GM18519 (cell line): ENCODE data around the gene PDPK1.
A peak's percentile ranks its signal among the peaks of the same experiment; 100 is the strongest.
"Not testable (repeated sequence)": the region's sequence is repeated elsewhere in the genome, so short reads cannot be mapped to it uniquely, and the experiment has no call there.

Experiments
- ATAC-seq: cut with Tn5 transposase; IDR thresholded peaks from one replicate; pipeline ENCODE4 v1.9.1; 2021; ENCODE audit warnings: mild to moderate bottlenecking, moderate library complexity; ENCODE audit not compliant: unreplicated experiment, low FRiP score

Gene PDPK1

GRCh38 chr16:2539192-2539844, 1.5 kb downstream of the PDPK1 start:
- ATAC-seq: not testable (repeated sequence)

- not testable (repeated sequence) for ATAC-seq
Measured at GRCh38 chr16:2539845-2540458, 2.1 kb downstream of the PDPK1 start.

- ATAC-seq: not testable (repeated sequence)
Measured at GRCh38 chr16:2540912-2541311, 3.1 kb downstream of the PDPK1 start.

- ATAC-seq: not testable (repeated sequence)
Measured at GRCh38 chr16:2541409-2541808, 3.6 kb downstream of the PDPK1 start.

- ATAC-seq: not testable (repeated sequence)
Measured at GRCh38 chr16:2543771-2544170, 6.0 kb downstream of the PDPK1 start.

- ATAC-seq: not testable (repeated sequence)
Measured at GRCh38 chr16:2550283-2550878, 12.6 kb downstream of the PDPK1 start.

GRCh38 chr16:2551420-2551889, 13.6 kb downstream of the PDPK1 start:
- not testable (repeated sequence) for ATAC-seq

GRCh38 chr16:2554709-2555425, 17.0 kb downstream of the PDPK1 start:
- not testable (repeated sequence) for ATAC-seq

GRCh38 chr16:2557150-2557549, 19.3 kb downstream of the PDPK1 start:
- ATAC-seq: not testable (repeated sequence)

GRCh38 chr16:2560131-2560797, 22.4 kb downstream of the PDPK1 start:
- not testable (repeated sequence) for ATAC-seq

- ATAC-seq: peak; percentile 43
Measured at GRCh38 chr16:2560798-2561133, 22.9 kb downstream of the PDPK1 start.

- ATAC-seq: not testable (repeated sequence)
Measured at GRCh38 chr16:2567506-2567905, 29.7 kb downstream of the PDPK1 start.

- ATAC-seq: not testable (repeated sequence)
Measured at GRCh38 chr16:2568573-2568972, 30.8 kb downstream of the PDPK1 start.

- ATAC-seq: not testable (repeated sequence)
Measured at GRCh38 chr16:2572704-2573103, 34.9 kb downstream of the PDPK1 start.

GRCh38 chr16:2575839-2576238, 38.0 kb downstream of the PDPK1 start:
- ATAC-seq: not testable (repeated sequence)

- ATAC-seq: not testable (repeated sequence)
Measured at GRCh38 chr16:2577044-2577443, 39.2 kb downstream of the PDPK1 start.

GRCh38 chr16:2578905-2579304, 41.1 kb downstream of the PDPK1 start:
- ATAC-seq: not testable (repeated sequence)

GRCh38 chr16:2580143-2580542, 42.3 kb downstream of the PDPK1 start:
- ATAC-seq: not testable (repeated sequence)

- ATAC-seq: not testable (repeated sequence)
Measured at GRCh38 chr16:2580818-2581217, 43.0 kb downstream of the PDPK1 start.
